ENCODE measurements around the gene HGS. TPM values are rescaled to one million over a fixed set of nuclear protein-coding genes. Genes with fewer than 3 reads are reported as not detected.

Gene HGS
- total RNA-seq, 1 donor from 2014 or later = 134 TPM

- Mint-ChIP-seq H3K27ac (no peak overlapping the region), H3K9me3 (no peaks in the 10 kb centered on the region), H3K4me3 (ENCODE audit: low read depth) (no peak overlapping the region), H3K4me1 (ENCODE audit: low read depth) (no peaks in the 10 kb centered on the region), H3K27me3 (ENCODE audit: low read depth) (no peaks in the 10 kb centered on the region), H3K36me3 (ENCODE audit: low read depth) (peaks cover 53% of the 10 kb centered on the region)
- intact Hi-C loops (cut with micrococcal nuclease) = no loop called here
- DNase-seq (ENCODE audit: low spot score) = no peak
These were observed 11.4 kb downstream of the HGS start for GRCh38 chr17:81695211-81695610.

GRCh38 chr17:81695801-81696200 is 12.0 kb downstream of the HGS start:
- H3K27ac Mint-ChIP-seq = no peak overlapping the region
- H3K4me1 Mint-ChIP-seq (ENCODE audit: low read depth) = peaks cover under 1% of the 10 kb centered on the region
- H3K9me3 Mint-ChIP-seq = no peaks in the 10 kb centered on the region
- H3K27me3 Mint-ChIP-seq (ENCODE audit: low read depth) = no peaks in the 10 kb centered on the region
- no peak for DNase-seq (ENCODE audit: low spot score)
- intact Hi-C loops (cut with micrococcal nuclease) = no loop called here
- H3K4me3 Mint-ChIP-seq (ENCODE audit: low read depth) = no peak overlapping the region
- H3K36me3 Mint-ChIP-seq (ENCODE audit: low read depth) = peaks cover 54% of the 10 kb centered on the region

GRCh38 chr17:81696218-81696941 is 12.6 kb downstream of the HGS start:
- Mint-ChIP-seq H3K4me1 (ENCODE audit: low read depth) (peaks cover 4% of the 10 kb centered on the region), H3K36me3 (ENCODE audit: low read depth) (peaks cover 54% of the 10 kb centered on the region), H3K4me3 (ENCODE audit: low read depth) (no peak overlapping the region), H3K9me3 (no peaks in the 10 kb centered on the region), H3K27me3 (ENCODE audit: low read depth) (no peaks in the 10 kb centered on the region), H3K27ac (no peak overlapping the region)
- no peak for DNase-seq (ENCODE audit: low spot score)
- intact Hi-C loops (cut with micrococcal nuclease) = no loop called here

GRCh38 chr17:81697261-81698044 is 13.6 kb downstream of the HGS start:
- H3K4me3 Mint-ChIP-seq (ENCODE audit: low read depth) = no peak overlapping the region
- peaks cover 55% of the 10 kb centered on the region for H3K36me3 Mint-ChIP-seq (ENCODE audit: low read depth)
- H3K27ac Mint-ChIP-seq = no peak overlapping the region
- no peaks in the 10 kb centered on the region for H3K9me3 Mint-ChIP-seq
- H3K27me3 Mint-ChIP-seq (ENCODE audit: low read depth) = no peaks in the 10 kb centered on the region
- peaks cover 9% of the 10 kb centered on the region for H3K4me1 Mint-ChIP-seq (ENCODE audit: low read depth)
- no peak for DNase-seq (ENCODE audit: low spot score)
- intact Hi-C loops (cut with micrococcal nuclease) = no loop called here

GRCh38 chr17:81700353-81701287 is 16.8 kb downstream of the HGS start:
- H3K9me3 Mint-ChIP-seq = no peaks in the 10 kb centered on the region
- H3K4me3 Mint-ChIP-seq (ENCODE audit: low read depth) = peak overlapping the region; percentile 26
- intact Hi-C loops (cut with micrococcal nuclease) = loop anchor here (5.0 kb wide), 1 partner anchor 33 kb away; the partner anchor contains the start of genes CCDC137 and OXLD1
- no peaks in the 10 kb centered on the region for H3K27me3 Mint-ChIP-seq (ENCODE audit: low read depth)
- no peak for DNase-seq (ENCODE audit: low spot score)
- H3K27ac Mint-ChIP-seq = no peak overlapping the region
- peaks cover 13% of the 10 kb centered on the region for H3K4me1 Mint-ChIP-seq (ENCODE audit: low read depth)
- H3K36me3 Mint-ChIP-seq (ENCODE audit: low read depth) = peaks cover 70% of the 10 kb centered on the region

- intact Hi-C loops (cut with micrococcal nuclease) = loop anchor here (5.0 kb wide), 1 partner anchor 34 kb away; the partner anchor contains the start of genes CCDC137 and OXLD1
- Mint-ChIP-seq H3K27ac (peak overlapping the region; percentile 58), H3K27me3 (ENCODE audit: low read depth) (no peaks in the 10 kb centered on the region)
These were observed 17.7 kb downstream of the HGS start for GRCh38 chr17:81701288-81702071.

GRCh38 chr17:81702934-81703746 is 19.3 kb downstream of the HGS start, which contains the start of gene MRPL12:
TSS of gene MRPL12 (plus strand) at chr17:81703367. CDS start at chr17:81703502, 135 bp downstream.
- Mint-ChIP-seq H3K27ac (peak within 1 kb of the TSS; percentile 96), H3K9me3 (no peaks in the 10 kb centered on the region), H3K36me3 (ENCODE audit: low read depth) (peaks cover 73% of the 10 kb centered on the region), H3K4me1 (ENCODE audit: low read depth) (peaks cover 13% of the 10 kb centered on the region), H3K4me3 (ENCODE audit: low read depth) (peak within 1 kb of the TSS; percentile 98), H3K27me3 (ENCODE audit: low read depth) (no peaks in the 10 kb centered on the region)
- intact Hi-C loops (cut with micrococcal nuclease) = loop anchor here (1.0 to 5.0 kb wide), 2 partner anchors 9 to 36 kb away; partner anchors contain the start of genes CCDC137, OXLD1 and SLC25A10
- peak; percentile 85 for DNase-seq (ENCODE audit: low spot score)

More at GRCh38 chr17:81701288-81702071, 17.7 kb downstream of the HGS start:
- peaks cover 13% of the 10 kb centered on the region for H3K4me1 Mint-ChIP-seq (ENCODE audit: low read depth)
- no peak for DNase-seq (ENCODE audit: low spot score)
- peak overlapping the region; percentile 98 for H3K4me3 Mint-ChIP-seq (ENCODE audit: low read depth)
- peaks cover 76% of the 10 kb centered on the region for H3K36me3 Mint-ChIP-seq (ENCODE audit: low read depth)
- H3K9me3 Mint-ChIP-seq = no peaks in the 10 kb centered on the region

- no peaks in the 10 kb centered on the region for H3K27me3 Mint-ChIP-seq (ENCODE audit: low read depth)
- H3K4me1 Mint-ChIP-seq (ENCODE audit: low read depth) = peaks cover 13% of the 10 kb centered on the region
- intact Hi-C loops (cut with micrococcal nuclease) = loop anchor here (1.0 to 5.0 kb wide), 2 partner anchors 8 to 37 kb away; partner anchors contain the start of genes CCDC137, OXLD1 and SLC25A10
- H3K9me3 Mint-ChIP-seq = no peaks in the 10 kb centered on the region
- H3K36me3 Mint-ChIP-seq (ENCODE audit: low read depth) = peaks cover 69% of the 10 kb centered on the region
- peak overlapping the region; percentile 38 for H3K27ac Mint-ChIP-seq
- H3K4me3 Mint-ChIP-seq (ENCODE audit: low read depth) = peak overlapping the region; percentile 98
- no peak for DNase-seq (ENCODE audit: low spot score)
These were observed 20.2 kb downstream of the HGS start for GRCh38 chr17:81703747-81704654.

GRCh38 chr17:81705518-81706231 is 21.9 kb downstream of the HGS start:
- H3K4me3 Mint-ChIP-seq (ENCODE audit: low read depth) = peak overlapping the region; percentile 26
- H3K9me3 Mint-ChIP-seq = no peaks in the 10 kb centered on the region
- H3K4me1 Mint-ChIP-seq (ENCODE audit: low read depth) = peaks cover 15% of the 10 kb centered on the region
- H3K27ac Mint-ChIP-seq = no peak overlapping the region
- no peaks in the 10 kb centered on the region for H3K27me3 Mint-ChIP-seq (ENCODE audit: low read depth)
- no peak for DNase-seq (ENCODE audit: low spot score)
- intact Hi-C loops (cut with micrococcal nuclease) = no loop called here
- H3K36me3 Mint-ChIP-seq (ENCODE audit: low read depth) = peaks cover 69% of the 10 kb centered on the region

GRCh38 chr17:81706232-81706611 is 22.4 kb downstream of the HGS start:
- no peak overlapping the region for H3K27ac Mint-ChIP-seq
- no peak for DNase-seq (ENCODE audit: low spot score)
- intact Hi-C loops (cut with micrococcal nuclease) = no loop called here
- peaks cover 64% of the 10 kb centered on the region for H3K36me3 Mint-ChIP-seq (ENCODE audit: low read depth)
- H3K27me3 Mint-ChIP-seq (ENCODE audit: low read depth) = no peaks in the 10 kb centered on the region
- peaks cover 14% of the 10 kb centered on the region for H3K4me1 Mint-ChIP-seq (ENCODE audit: low read depth)
- H3K4me3 Mint-ChIP-seq (ENCODE audit: low read depth) = no peak overlapping the region
- H3K9me3 Mint-ChIP-seq = no peaks in the 10 kb centered on the region
